A673 (cell line): ENCODE measurements around the gene PRDM16. TPM values are rescaled to one million over a fixed set of nuclear protein-coding genes. Genes with fewer than 3 reads are reported as not detected.

Experiments
- BruUV-seq: library from RNA; stranded (reverse); fragments of 400-500 nt; replicated peaks from 2 replicates; lab custom pipeline; 2021; lab: Mats Ljungman, UMichigan
- CTCF ChIA-PET: fragments of 300-600 bp; sonication (Branson Sonifier 250); formaldehyde crosslinking; loops from one replicate; lab custom pipeline; 2022; ENCODE audit warnings: antibody characterized with exemption; lab: Charles Lee
- POLR2A ChIA-PET: fragments of 300-600 bp; sonication (Branson Sonifier 250); formaldehyde crosslinking; loops from one replicate; lab custom pipeline; 2022; ENCODE audit warnings: antibody characterized with exemption; ENCODE audit not compliant: low non-redundant PET; lab: Charles Lee
- DNase-seq: peaks from one replicate; pipeline ENCODE4 v3.0.0-alpha.2; 2015; ENCODE audit warnings: low spot score
- H3K27ac ChIP-seq: fragments of 200-600 bp; sonication (generic); 2 replicates; pipeline ENCODE4 v1.5.1; 2016; ENCODE audit warnings: mixed run types, low read depth, mild to moderate bottlenecking, mixed read lengths, antibody characterized with exemption, low read length; ENCODE audit not compliant: poor library complexity, severe bottlenecking
- H3K27me3 ChIP-seq: fragments of 200-600 bp; sonication (generic); replicated peaks from 2 replicates; pipeline ENCODE4 v1.6.1; 2017; ENCODE audit warnings: mixed run types, low read depth, mild to moderate bottlenecking, mixed read lengths, antibody characterized with exemption, low read length; ENCODE audit not compliant: insufficient read depth, poor library complexity
- H3K36me3 ChIP-seq: fragments of 200-600 bp; sonication (generic); 2 replicates; pipeline ENCODE4 v1.6.1; 2016; ENCODE audit warnings: mixed run types, mild to moderate bottlenecking, mixed read lengths, antibody characterized with exemption, low read length; ENCODE audit not compliant: insufficient read depth, poor library complexity, severe bottlenecking
- H3K4me1 ChIP-seq: fragments of 200-600 bp; sonication (generic); 2 replicates; pipeline ENCODE4 v1.6.1; 2017; ENCODE audit warnings: mixed run types, mild to moderate bottlenecking, mixed read lengths, antibody characterized with exemption, low read length; ENCODE audit not compliant: insufficient read depth, poor library complexity, severe bottlenecking
- H3K4me3 ChIP-seq: fragments of 200-600 bp; sonication (generic); 2 replicates; pipeline ENCODE4 v1.5.1; 2016; ENCODE audit warnings: low read depth, mixed run types, mild to moderate bottlenecking, mixed read lengths, low read length; ENCODE audit not compliant: poor library complexity, severe bottlenecking
- H3K9me3 ChIP-seq: fragments of 200-600 bp; sonication (generic); 2 replicates; pipeline ENCODE4 v1.6.1; 2016; ENCODE audit warnings: mixed run types, low read depth, mild to moderate bottlenecking, mixed read lengths, antibody characterized with exemption, low read length; ENCODE audit not compliant: poor library complexity, severe bottlenecking
- CTCF ChIP-seq: fragments of 300-800, 200-600 bp; sonication (generic); conservative IDR thresholded peaks from 2 replicates; pipeline ENCODE4 v1.5.1; 2017; ENCODE audit warnings: low read depth, mild to moderate bottlenecking, antibody characterized with exemption, low read length, moderate library complexity, mixed read lengths
- EZH2 ChIP-seq: fragments of 200-600 bp; sonication (generic); IDR thresholded peaks from 2 replicates; pipeline ENCODE4 v1.6.1; 2017; ENCODE audit warnings: borderline replicate concordance, low read depth, mild to moderate bottlenecking, mixed read lengths, antibody characterized with exemption, low read length; ENCODE audit not compliant: poor library complexity, severe bottlenecking
- intact Hi-C: fragments of 100-400 bp; cut with micrococcal nuclease; formaldehyde crosslinking; loops from one replicate; pipeline ENCODE4 v1.10.0; 2022; ENCODE audit not compliant: unreplicated experiment
- total RNA-seq: library from RNA; stranded (reverse); gene quantifications from 2 replicates; pipeline ENCODE4 v1.2.3, GENCODE V29; 2021

The PRDM16 gene
- total RNA-seq, 1 experiment from 2014 or later: 0.49 TPM

DNA sequence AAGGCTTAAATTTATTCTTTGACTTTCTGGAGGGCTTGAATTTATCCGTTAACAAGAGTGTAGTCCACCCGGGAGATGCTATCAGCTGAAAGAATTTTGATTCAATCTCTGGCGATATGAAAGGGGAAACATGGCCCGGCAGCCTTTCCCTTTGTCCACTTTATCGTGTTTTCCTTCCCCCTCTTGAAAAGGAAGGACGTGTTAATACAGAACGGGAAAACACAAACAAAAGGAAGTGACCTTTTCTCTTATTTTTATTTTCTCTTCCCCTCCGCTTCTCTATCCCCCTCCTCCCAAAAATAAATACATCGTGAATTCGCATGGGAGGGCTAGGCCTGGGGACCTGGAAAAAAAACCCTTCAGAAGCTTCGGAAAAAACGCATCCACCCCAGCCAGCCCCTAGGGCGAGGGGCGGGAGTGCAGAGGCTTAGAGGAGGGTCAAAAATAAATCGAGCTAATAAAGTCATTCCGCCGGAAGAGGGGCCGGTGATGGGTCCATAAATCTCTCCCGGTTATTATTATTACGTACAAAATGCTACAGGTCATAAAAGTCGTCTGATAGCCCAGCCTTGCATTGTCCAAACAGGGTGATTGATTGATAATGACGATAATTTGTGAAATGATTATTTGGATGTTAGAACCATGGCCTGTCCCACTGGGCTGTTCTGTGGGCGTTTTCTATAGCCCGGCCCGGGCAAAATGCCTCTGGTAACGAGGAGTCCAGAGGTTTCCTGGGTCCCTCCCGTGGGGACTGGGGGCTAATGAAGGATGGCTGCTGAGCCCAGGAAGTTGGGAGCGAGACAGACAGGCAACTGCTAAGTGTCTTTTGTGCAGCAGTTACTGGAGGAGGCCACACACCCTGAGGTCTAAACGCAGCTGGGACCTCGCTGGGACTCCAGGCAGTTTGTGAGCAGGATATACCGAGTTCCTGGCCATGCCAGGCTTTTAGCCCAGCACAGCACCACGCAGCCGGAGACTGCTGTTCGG, 179.4 kb downstream of the PRDM16 start:
- CTCF ChIA-PET: no interaction called here
- no peaks in the 10 kb centered on the region for H3K36me3 ChIP-seq
- POLR2A ChIA-PET: no interaction called here
- no TSS peak for BruUV-seq
- no peaks in the 10 kb centered on the region for H3K9me3 ChIP-seq
- no peaks in the 10 kb centered on the region for H3K4me1 ChIP-seq
- intact Hi-C loops: no loop called here
- H3K27me3 ChIP-seq: no peaks in the 10 kb centered on the region
- H3K27ac ChIP-seq: no peak overlapping the region
- TF ChIP-seq CTCF (no peak), EZH2 (no peak)
- no peak overlapping the region for H3K4me3 ChIP-seq
- no peak for DNase-seq

DNA sequence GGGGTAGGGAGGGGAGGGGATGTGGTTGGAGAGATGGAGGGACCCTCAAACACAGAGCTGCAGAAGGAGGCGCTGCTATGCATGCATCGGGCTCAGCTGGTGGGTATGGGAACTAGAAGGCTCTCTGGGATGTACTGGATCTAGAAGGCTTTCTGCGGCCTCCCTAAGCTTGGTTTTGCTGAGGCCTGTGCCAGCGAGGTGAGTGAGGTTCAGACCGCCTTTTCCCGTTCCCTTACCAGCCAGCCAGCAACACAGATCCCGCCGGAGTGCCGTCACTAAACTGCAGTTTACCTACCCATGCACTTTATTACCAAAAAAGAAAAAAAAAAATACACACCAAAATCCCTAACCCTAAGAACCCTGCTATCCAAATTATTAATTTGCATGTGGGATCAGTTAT, 180.2 kb downstream of the PRDM16 start:
- no peaks in the 10 kb centered on the region for H3K27me3 ChIP-seq
- H3K4me3 ChIP-seq: no peak overlapping the region
- no TSS peak for BruUV-seq
- no peaks in the 10 kb centered on the region for H3K9me3 ChIP-seq
- no peak for DNase-seq
- H3K27ac ChIP-seq: no peak overlapping the region
- CTCF ChIA-PET: no interaction called here
- H3K4me1 ChIP-seq: no peaks in the 10 kb centered on the region
- POLR2A ChIA-PET: no interaction called here
- no peaks in the 10 kb centered on the region for H3K36me3 ChIP-seq
- TF ChIP-seq EZH2: no peak
- intact Hi-C loops: no loop called here

DNA sequence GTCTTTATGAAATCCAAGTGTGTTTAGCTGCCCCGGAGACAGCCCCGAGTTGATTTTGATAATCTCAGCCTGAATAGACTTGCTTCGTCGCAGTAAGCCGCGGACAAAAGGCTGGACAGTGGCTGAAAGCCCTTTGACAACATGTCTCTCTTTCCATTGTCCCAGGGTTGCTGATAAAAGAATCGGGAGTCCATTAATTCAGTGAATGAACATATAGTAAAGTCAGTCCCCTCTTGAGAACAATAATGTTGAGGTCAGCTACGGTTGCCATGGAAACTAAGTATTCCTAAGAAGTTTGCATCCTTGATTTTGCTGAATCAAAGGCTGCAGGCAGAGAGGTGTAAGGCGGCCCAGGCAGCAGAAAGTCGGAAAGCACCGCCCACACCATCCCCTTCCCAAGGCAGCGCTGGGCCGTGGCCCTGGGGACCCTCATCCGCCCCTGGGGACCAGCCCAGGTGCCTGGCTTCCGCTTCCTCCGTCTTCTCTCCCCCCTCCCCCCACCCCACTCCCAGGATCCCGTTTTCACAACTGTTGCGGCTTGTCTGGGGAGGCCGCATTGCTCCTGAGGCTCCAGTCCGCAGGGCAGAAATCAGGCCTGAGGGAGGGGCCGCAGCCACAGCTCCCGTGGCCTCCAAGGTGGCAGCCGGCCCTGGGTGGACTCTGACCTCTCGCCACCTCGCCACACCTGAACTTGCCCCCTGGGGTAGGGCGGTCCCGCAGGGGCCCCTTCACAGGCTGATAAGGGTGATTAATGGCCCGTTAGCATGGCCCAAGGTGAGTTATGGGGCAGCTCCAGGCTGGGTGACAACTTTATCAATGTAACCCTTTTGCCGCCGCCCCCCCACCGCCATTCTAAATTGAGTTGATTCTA, 180.9 kb downstream of the PRDM16 start:
- Histone ChIP-seq H3K36me3 (no peaks in the 10 kb centered on the region), H3K4me1 (no peaks in the 10 kb centered on the region), H3K9me3 (no peaks in the 10 kb centered on the region), H3K27ac (no peak overlapping the region), H3K4me3 (no peak overlapping the region), H3K27me3 (no peaks in the 10 kb centered on the region)
- no TSS peak for BruUV-seq
- CTCF ChIA-PET: no interaction called here
- no peak for DNase-seq
- TF ChIP-seq CTCF (no peak), EZH2 (no peak)
- POLR2A ChIA-PET: no interaction called here
- intact Hi-C loops: no loop called here
